Esophagus muscularis mucosa (tissue), 4 donors: Measurements from ENCODE around the gene HIVEP1. TPM values are rescaled to one million over a fixed set of nuclear protein-coding genes. Genes with fewer than 3 reads are reported as not detected.

Experiments
- DNase-seq: peaks from one replicate; pipeline ENCODE4 v3.0.0-alpha.2; 2017; ENCODE audit errors: extremely low spot score
- H3K27ac ChIP-seq, 4 donors: fragments of 200-600 bp; sonication (generic); replicated peaks in 1 of 4; 1 replicate in 3 of 4; 2 replicates in 1 of 4; pipeline ENCODE4 v1.5.1; 2016 to 2019; ENCODE audit warnings: mild to moderate bottlenecking in 1 of 4
- H3K27me3 ChIP-seq, 4 donors: fragments of 200-600 bp; sonication (generic); one replicate each; pipeline versions ENCODE4 v1.5.1 to v1.6.0; 2016 to 2019
- H3K36me3 ChIP-seq, 4 donors: fragments of 200-600 bp; sonication (generic); one replicate each; pipeline ENCODE4 v1.5.1; 2016 to 2019
- H3K4me1 ChIP-seq, 4 donors: fragments of 200-600 bp; sonication (generic); one replicate each; pipeline ENCODE4 v1.5.1; 2016 to 2019
- H3K4me3 ChIP-seq, 4 donors: fragments of 200-600 bp; sonication (generic); 1 replicate in 2 of 4; 2 replicates in 2 of 4; pipeline ENCODE4 v1.5.1; 2016 to 2019; ENCODE audit warnings: mild to moderate bottlenecking in 4 of 4, moderate library complexity in 1 of 4
- H3K9me3 ChIP-seq, 4 donors: fragments of 200-600 bp; sonication (generic); 1 replicate in 3 of 4; 2 replicates in 1 of 4; pipeline ENCODE4 v1.5.1; 2016 to 2019
- CTCF ChIP-seq, 3 experiments: fragments of 200-600 bp in 2 of 3; fragments of 450-650 bp in 1 of 3; sonication (generic) in 2 of 3; IDR thresholded peaks; one replicate each; pipeline ENCODE4 v1.5.1; 2017 to 2019; ENCODE audit warnings: antibody characterized with exemption in 3 of 3, mild to moderate bottlenecking in 2 of 3, moderate library complexity in 1 of 3
- EP300 ChIP-seq: sonication (generic); formaldehyde crosslinking; IDR thresholded peaks from one replicate; pipeline ENCODE4 v1.6.1; 2017; ENCODE audit warnings: antibody characterized with exemption
- POLR2A ChIP-seq: fragments of 450-650 bp; IDR thresholded peaks from one replicate; pipeline ENCODE4 v1.6.1; 2017; ENCODE audit warnings: antibody characterized with exemption, moderate library complexity, mild to moderate bottlenecking, low read depth
- POLR2AphosphoS5 ChIP-seq, 2 donors: sonication (generic); formaldehyde crosslinking; IDR thresholded peaks; one replicate each; pipeline ENCODE4 v1.6.1; 2017; ENCODE audit warnings: antibody characterized with exemption in 2 of 2
- WGBS: methylation state at CpG from one replicate; pipeline ENCODE4 v1.1.5; 2018; 5-methylcytosine and 5-hydroxymethylcytosine counted together
- intact Hi-C: fragments of 100-400 bp; cut with DNase I; formaldehyde crosslinking; loops from one replicate; pipeline ENCODE4 v1.15.1; 2023
- total RNA-seq, 4 donors: library from RNA; depleted of rRNA; stranded (reverse); fragments of >200 nt; gene quantifications; one replicate each; pipeline versions ENCODE4 v1.1.0 to v1.2.1, GENCODE V29; 2016

The HIVEP1 gene
- total RNA-seq, 4 donors from 2014 or later, result 16.2 to 28.3 (median 25.1) TPM

GRCh38 chr6:12013307-12013719, 1.2 kb downstream of the HIVEP1 start:
- H3K27me3 ChIP-seq, result no peaks in the 10 kb centered on the region
- no peaks in the 10 kb centered on the region for H3K9me3 ChIP-seq
- intact Hi-C loops, result loop anchor here (5.0 to 10.0 kb wide), 2 partner anchors 309 to 476 kb away; partner anchors contain the start of gene TMEM170B
- WGBS, result 3% methylated on average over 13 of the region's 13 CpGs
- TF ChIP-seq EP300, result no peak
- TF ChIP-seq POLR2AphosphoS5 (IDR thresholded peaks at IDR 0.05), result no peak
- TF ChIP-seq CTCF (IDR thresholded peaks at IDR 0.05), result no peak
- no peak for TF ChIP-seq POLR2A
- peak overlapping the region; percentile 80 to 87 (median 85) for H3K4me3 ChIP-seq
- H3K36me3 ChIP-seq, result peaks cover 0 to 20% (median 13%) of the 10 kb centered on the region in 4 donors
- peak overlapping the region; percentile 90 to 98 (median 95) for H3K27ac ChIP-seq
- no peak for DNase-seq
- peaks cover 9 to 41% (median 30%) of the 10 kb centered on the region in 4 donors for H3K4me1 ChIP-seq

GRCh38 chr6:12014027-12014872, 2.1 kb downstream of the HIVEP1 start:
- no peak for DNase-seq
- intact Hi-C loops, result loop anchor here (5.0 to 10.0 kb wide), 2 partner anchors 309 to 477 kb away; partner anchors contain the start of gene TMEM170B
- WGBS, result 77% methylated on average over 8 of the region's 8 CpGs
- Histone ChIP-seq H3K36me3 (peaks cover 0 to 28% (median 14%) of the 10 kb centered on the region in 4 donors), H3K9me3 (no peaks in the 10 kb centered on the region), H3K4me3 (no peak overlapping the region), H3K27ac (peak overlapping the region in 3 of 4 donors; percentile 90 to 98 (median 93)), H3K27me3 (no peaks in the 10 kb centered on the region), H3K4me1 (peaks cover 9 to 39% (median 28%) of the 10 kb centered on the region in 4 donors)
- TF ChIP-seq POLR2A, result no peak

- no peak overlapping the region for H3K4me3 ChIP-seq
- peak overlapping the region in 1 of 4 donors; percentile 90 for H3K27ac ChIP-seq
- 94% methylated on average over 3 of the region's 3 CpGs for WGBS
- TF ChIP-seq EP300, result no peak
- H3K4me1 ChIP-seq, result peaks cover 9 to 34% (median 22%) of the 10 kb centered on the region in 4 donors
- no peak for DNase-seq
- intact Hi-C loops, result loop anchor here (5.0 to 10.0 kb wide), 2 partner anchors 310 to 478 kb away; partner anchors contain the start of gene TMEM170B
- peaks cover 0 to 31% (median 14%) of the 10 kb centered on the region in 4 donors for H3K36me3 ChIP-seq
- H3K27me3 ChIP-seq, result no peaks in the 10 kb centered on the region
- no peaks in the 10 kb centered on the region for H3K9me3 ChIP-seq
Measured at GRCh38 chr6:12014873-12015149, 2.7 kb downstream of the HIVEP1 start.

- H3K27ac ChIP-seq, result no peak overlapping the region
- no peak for TF ChIP-seq POLR2AphosphoS5 (IDR thresholded peaks at IDR 0.05)
- no peak for TF ChIP-seq CTCF (IDR thresholded peaks at IDR 0.05)
- no peak for TF ChIP-seq EP300
- intact Hi-C loops, result loop anchor here (10.0 kb wide), 1 partner anchor 312 kb away; no protein-coding TSS in a partner anchor
- no peaks in the 10 kb centered on the region for H3K27me3 ChIP-seq
- H3K36me3 ChIP-seq, result peaks cover 0 to 31% (median 14%) of the 10 kb centered on the region in 4 donors
- H3K4me1 ChIP-seq, result peaks cover 9 to 38% (median 20%) of the 10 kb centered on the region in 4 donors
- H3K4me3 ChIP-seq, result no peak overlapping the region
- no peak for DNase-seq
- H3K9me3 ChIP-seq, result no peaks in the 10 kb centered on the region
- WGBS, result 90% methylated on average over 10 of the region's 10 CpGs
Measured at GRCh38 chr6:12017263-12017662, 5.2 kb downstream of the HIVEP1 start.

GRCh38 chr6:12017876-12018401, 5.8 kb downstream of the HIVEP1 start:
- Histone ChIP-seq H3K27ac (no peak overlapping the region), H3K27me3 (no peaks in the 10 kb centered on the region), H3K4me3 (no peak overlapping the region), H3K4me1 (peaks cover 9 to 40% (median 20%) of the 10 kb centered on the region in 4 donors), H3K9me3 (no peaks in the 10 kb centered on the region), H3K36me3 (peaks cover 0 to 31% (median 14%) of the 10 kb centered on the region in 4 donors)
- DNase-seq, result no peak
- intact Hi-C loops, result loop anchor here (10.0 kb wide), 1 partner anchor 313 kb away; no protein-coding TSS in a partner anchor
- 97% methylated on average over 13 of the region's 34 CpGs for WGBS
- TF ChIP-seq CTCF (IDR thresholded peaks at IDR 0.05) (no peak), EP300 (no peak), POLR2A (no peak), POLR2AphosphoS5 (IDR thresholded peaks at IDR 0.05) (no peak)
